ENCODE data around the gene BABAM2.
A peak's percentile ranks its signal among the peaks of the same experiment; 100 is the strongest.
"Not testable (repeated sequence)": the region's sequence is repeated elsewhere in the genome, so short reads cannot be mapped to it uniquely, and the experiment has no call there.

The BABAM2 gene

DNA sequence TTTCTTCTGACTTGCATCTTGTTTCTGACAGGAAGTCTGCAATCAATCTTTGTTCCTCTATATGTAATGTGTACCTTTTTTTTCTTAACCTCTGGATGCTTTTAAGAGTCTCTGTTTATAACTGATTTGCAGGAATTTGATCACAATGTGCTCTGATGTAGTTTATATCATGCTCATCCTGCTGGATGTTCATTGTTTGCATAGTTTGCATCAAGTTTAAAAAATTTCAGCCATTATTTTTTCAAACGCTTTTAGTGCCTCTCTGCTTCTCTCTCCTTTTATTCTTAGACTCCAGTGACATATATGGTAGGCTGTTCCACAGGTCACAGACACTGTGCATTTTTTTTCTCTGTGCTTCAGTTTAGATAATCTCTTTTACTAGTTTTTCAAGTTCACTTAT, 24.3 kb upstream of the BABAM2 start:
- no peaks in the 10 kb centered on the region for H3K27me3 Mint-ChIP-seq
- no peak for DNase-seq
- H3K27ac Mint-ChIP-seq: no peak overlapping the region
- no peaks in the 10 kb centered on the region for H3K4me1 Mint-ChIP-seq
- no peaks in the 10 kb centered on the region for H3K9me3 Mint-ChIP-seq
- no peak for ATAC-seq
- H3K4me3 Mint-ChIP-seq: no peak overlapping the region

- no peaks in the 10 kb centered on the region for H3K9me3 Mint-ChIP-seq
- H3K27me3 Mint-ChIP-seq: no peaks in the 10 kb centered on the region
- no peak for ATAC-seq
- no peaks in the 10 kb centered on the region for H3K4me1 Mint-ChIP-seq
- no peak for DNase-seq
- no peak overlapping the region for H3K27ac Mint-ChIP-seq
- no peak overlapping the region for H3K4me3 Mint-ChIP-seq
These were observed 20.8 kb upstream of the BABAM2 start for GRCh38 chr2:27869763-27870162.

- Mint-ChIP-seq H3K9me3 (peaks cover 2 to 4% of the 10 kb centered on the region in 2 donors), H3K4me1 (no peaks in the 10 kb centered on the region), H3K27me3 (no peaks in the 10 kb centered on the region), H3K27ac (no peak overlapping the region), H3K4me3 (no peak overlapping the region)
- DNase-seq: no peak
- no peak for ATAC-seq
These were observed 19.8 kb upstream of the BABAM2 start for GRCh38 chr2:27870724-27871123.

DNA sequence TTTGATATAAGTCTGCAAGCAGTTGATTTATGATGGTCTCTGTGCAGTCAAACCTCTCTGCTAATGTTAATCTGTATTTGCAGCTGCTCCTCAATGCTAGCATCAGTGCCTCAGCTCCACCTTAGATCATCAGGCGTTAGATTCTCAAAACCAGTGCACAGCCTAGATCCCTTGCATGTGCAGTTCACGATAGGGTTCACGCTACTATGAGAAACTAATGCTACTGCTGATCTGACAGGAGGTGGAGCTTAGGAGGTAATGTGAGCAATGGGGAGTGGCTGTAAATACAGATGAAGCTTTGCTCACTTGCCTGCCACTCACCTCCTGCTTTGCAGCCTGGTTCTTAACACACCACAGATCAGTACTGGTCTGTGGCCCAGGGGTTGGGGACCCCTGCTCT, 18.7 kb upstream of the BABAM2 start:
- Mint-ChIP-seq H3K4me1 (no peaks in the 10 kb centered on the region), H3K27me3 (no peaks in the 10 kb centered on the region), H3K27ac (no peak overlapping the region), H3K9me3 (peaks cover 4 to 8% of the 10 kb centered on the region in 2 donors), H3K4me3 (no peak overlapping the region)
- no peak for ATAC-seq
- no peak for DNase-seq

GRCh38 chr2:27873091-27873490, 17.4 kb upstream of the BABAM2 start:
- DNase-seq: no peak
- no peak overlapping the region for H3K27ac Mint-ChIP-seq
- no peak overlapping the region for H3K4me3 Mint-ChIP-seq
- ATAC-seq: no peak
- H3K4me1 Mint-ChIP-seq: no peaks in the 10 kb centered on the region
- H3K9me3 Mint-ChIP-seq: peaks cover 4 to 8% of the 10 kb centered on the region in 2 donors
- no peaks in the 10 kb centered on the region for H3K27me3 Mint-ChIP-seq

- H3K27ac Mint-ChIP-seq: no peak overlapping the region
- H3K27me3 Mint-ChIP-seq: no peaks in the 10 kb centered on the region
- DNase-seq: no peak
- no peak overlapping the region for H3K4me3 Mint-ChIP-seq
- H3K4me1 Mint-ChIP-seq: no peaks in the 10 kb centered on the region
- ATAC-seq: no peak
- H3K9me3 Mint-ChIP-seq: peaks cover 13 to 18% of the 10 kb centered on the region in 2 donors
These were observed 15.2 kb upstream of the BABAM2 start for GRCh38 chr2:27875089-27875881.

DNA sequence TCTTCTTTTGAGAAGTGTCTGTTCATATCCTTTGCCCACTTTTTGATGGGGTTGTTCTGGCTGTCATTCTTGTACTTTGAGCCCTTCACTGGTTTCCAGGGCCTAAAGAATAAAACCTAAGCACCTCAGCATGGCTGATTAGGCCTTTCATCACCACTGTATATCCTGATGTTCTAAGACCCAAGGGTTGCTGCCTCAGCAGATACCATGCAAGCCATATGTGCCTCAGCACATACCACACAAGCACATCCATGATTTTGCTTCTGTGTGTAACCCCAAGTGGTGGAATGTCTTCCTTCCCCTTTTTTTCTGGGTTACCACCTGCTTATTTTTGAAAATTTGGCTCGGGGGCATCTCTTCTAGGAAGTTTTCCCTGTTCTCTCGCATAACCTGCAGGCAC, 11.7 kb upstream of the BABAM2 start:
- Mint-ChIP-seq H3K9me3 (peaks cover 16 to 29% of the 10 kb centered on the region in 2 donors), H3K4me3 (no peak overlapping the region), H3K27ac (no peak overlapping the region), H3K27me3 (no peaks in the 10 kb centered on the region), H3K4me1 (no peaks in the 10 kb centered on the region)
- DNase-seq: no peak
- ATAC-seq: no peak

DNA sequence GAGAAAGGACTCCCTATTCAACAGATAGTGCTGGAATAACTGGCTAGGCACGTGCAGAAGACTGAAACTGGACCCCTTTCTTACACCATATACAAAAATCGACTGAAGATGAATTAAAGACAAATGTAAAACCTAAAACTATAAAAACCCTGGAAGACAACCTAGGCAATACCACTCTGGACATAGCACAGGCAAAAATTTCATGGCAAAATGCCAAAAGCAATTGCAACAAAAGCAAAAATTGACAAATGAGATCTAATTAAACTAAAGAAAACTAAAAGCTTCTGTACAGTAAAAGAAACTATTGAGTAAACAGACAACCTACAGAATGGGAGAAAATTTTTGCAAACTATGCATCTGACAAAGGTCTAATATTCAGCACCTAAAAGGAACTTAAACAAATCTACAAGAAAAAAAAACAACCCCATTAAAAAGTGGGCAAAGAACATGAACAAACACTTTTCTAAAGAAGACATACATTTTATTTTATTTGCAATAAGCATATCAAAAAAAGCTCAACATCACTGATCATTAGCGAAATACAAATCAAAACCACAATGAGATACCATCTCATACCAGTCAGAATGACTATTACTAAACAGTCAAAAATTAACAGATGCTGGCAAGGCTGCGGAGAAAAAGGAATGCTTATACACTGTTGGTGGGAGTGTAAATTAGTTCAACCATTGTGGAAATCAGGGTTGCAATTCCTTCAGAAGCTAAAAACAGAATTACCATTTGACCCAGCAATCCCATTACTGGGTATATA, 8.5 kb upstream of the BABAM2 start:
- not testable (repeated sequence) for H3K4me3 Mint-ChIP-seq, H3K27me3 Mint-ChIP-seq, ATAC-seq, H3K4me1 Mint-ChIP-seq, H3K27ac Mint-ChIP-seq, DNase-seq
- peaks cover 12 to 21% of the 10 kb centered on the region in 2 donors for H3K9me3 Mint-ChIP-seq

DNA sequence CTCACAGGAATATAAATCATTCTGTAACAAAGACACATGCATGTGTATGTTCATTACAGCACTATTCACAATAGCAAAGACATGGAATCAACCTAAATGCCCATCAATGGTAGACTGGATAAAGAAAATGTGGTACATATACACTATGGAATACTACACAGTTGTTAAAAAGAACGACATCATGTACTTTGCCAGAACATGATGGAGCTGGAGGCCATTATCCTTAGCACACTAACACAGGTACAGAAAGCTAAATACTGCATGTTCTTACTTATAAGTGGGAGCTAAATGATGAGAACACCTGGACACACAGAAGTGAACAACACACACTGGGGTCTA, 8.0 kb upstream of the BABAM2 start:
- H3K4me1 Mint-ChIP-seq, H3K4me3 Mint-ChIP-seq, ATAC-seq, H3K27ac Mint-ChIP-seq, DNase-seq, H3K27me3 Mint-ChIP-seq: not testable (repeated sequence)
- peaks cover 12 to 21% of the 10 kb centered on the region in 2 donors for H3K9me3 Mint-ChIP-seq

DNA sequence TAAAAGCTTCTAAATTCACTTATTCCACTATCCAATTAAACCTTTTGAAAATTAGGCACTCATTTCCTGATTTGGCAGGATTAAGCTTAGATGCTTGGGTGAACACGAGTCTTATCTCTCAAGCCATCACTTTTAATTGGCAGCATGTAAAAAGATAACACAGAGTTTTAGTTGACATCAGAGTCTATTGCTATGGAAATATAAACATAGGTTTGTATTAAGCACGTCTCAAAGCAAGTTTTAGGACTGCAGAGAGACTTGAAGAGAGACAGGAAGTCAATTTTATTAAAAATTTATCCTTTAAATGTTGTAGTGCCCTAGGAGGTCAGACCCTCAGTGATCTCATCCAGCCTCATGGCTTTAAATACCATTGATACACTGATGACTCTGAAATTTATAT, 5.9 kb upstream of the BABAM2 start:
- Mint-ChIP-seq H3K9me3 (peaks cover 6 to 18% of the 10 kb centered on the region in 2 donors), H3K27me3 (no peaks in the 10 kb centered on the region), H3K4me1 (peaks cover 15% of the 10 kb centered on the region), H3K4me3 (no peak overlapping the region), H3K27ac (peak overlapping the region in 1 of 2 donors; percentile 72)
- DNase-seq: no peak
- no peak for ATAC-seq

- no peak for ATAC-seq
- H3K9me3 Mint-ChIP-seq: peaks cover 4 to 12% of the 10 kb centered on the region in 2 donors
- peaks cover 19% of the 10 kb centered on the region for H3K4me1 Mint-ChIP-seq
- no peaks in the 10 kb centered on the region for H3K27me3 Mint-ChIP-seq
- DNase-seq: no peak
- no peak overlapping the region for H3K27ac Mint-ChIP-seq
- H3K4me3 Mint-ChIP-seq: no peak overlapping the region
These were observed 5.3 kb upstream of the BABAM2 start for GRCh38 chr2:27885234-27885633.

DNA sequence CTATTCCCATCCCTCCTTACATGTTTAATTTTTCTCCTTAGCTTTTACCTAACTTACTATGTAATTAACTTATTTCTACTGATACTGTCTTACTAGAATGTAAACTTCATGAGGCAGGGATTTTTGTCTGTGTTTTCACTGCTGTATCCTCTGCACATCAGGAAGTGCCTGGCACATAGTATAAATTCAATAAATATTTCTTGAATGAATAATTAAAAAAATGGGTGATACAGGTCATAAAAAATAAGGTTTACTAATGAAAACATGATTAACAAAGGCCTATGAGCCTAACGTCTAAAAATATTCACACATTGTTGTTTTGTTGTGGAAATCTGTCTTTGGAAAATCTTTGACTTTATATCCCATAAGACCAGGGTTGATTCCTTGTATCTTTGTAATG, 4.9 kb upstream of the BABAM2 start:
- H3K27me3 Mint-ChIP-seq: no peaks in the 10 kb centered on the region
- no peak overlapping the region for H3K4me3 Mint-ChIP-seq
- H3K4me1 Mint-ChIP-seq: peaks cover 19% of the 10 kb centered on the region

DNA sequence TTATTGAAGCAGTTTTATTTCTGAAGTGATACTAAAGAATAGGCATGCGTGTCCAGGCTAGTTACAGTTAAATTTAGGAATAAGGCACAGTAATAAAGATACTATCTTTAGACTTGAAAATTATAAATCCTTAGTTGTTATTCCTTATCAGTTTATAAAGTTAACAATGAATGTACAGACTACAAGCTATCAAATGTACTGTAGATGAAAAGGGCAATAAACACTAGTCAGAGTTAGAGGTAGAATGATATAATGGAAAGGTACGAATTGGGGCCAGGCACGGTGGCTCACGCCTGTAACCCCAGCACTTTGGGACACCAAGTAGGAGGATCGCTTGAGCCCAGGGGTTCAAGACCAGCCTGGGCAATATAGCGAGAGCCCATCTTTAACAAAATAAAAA, 4.2 kb upstream of the BABAM2 start:
- DNase-seq (no peak), ATAC-seq (no peak)
- Mint-ChIP-seq H3K4me3 (no peak overlapping the region), H3K9me3 (peaks cover 0 to 7% of the 10 kb centered on the region in 2 donors), H3K27ac (no peak overlapping the region), H3K4me1 (peaks cover 25% of the 10 kb centered on the region), H3K27me3 (no peaks in the 10 kb centered on the region)

More for the DNA sequence above, 4.9 kb upstream of the BABAM2 start:
- DNase-seq (no peak), ATAC-seq (no peak)
- peaks cover 0 to 7% of the 10 kb centered on the region in 2 donors for H3K9me3 Mint-ChIP-seq
- no peak overlapping the region for H3K27ac Mint-ChIP-seq

DNA sequence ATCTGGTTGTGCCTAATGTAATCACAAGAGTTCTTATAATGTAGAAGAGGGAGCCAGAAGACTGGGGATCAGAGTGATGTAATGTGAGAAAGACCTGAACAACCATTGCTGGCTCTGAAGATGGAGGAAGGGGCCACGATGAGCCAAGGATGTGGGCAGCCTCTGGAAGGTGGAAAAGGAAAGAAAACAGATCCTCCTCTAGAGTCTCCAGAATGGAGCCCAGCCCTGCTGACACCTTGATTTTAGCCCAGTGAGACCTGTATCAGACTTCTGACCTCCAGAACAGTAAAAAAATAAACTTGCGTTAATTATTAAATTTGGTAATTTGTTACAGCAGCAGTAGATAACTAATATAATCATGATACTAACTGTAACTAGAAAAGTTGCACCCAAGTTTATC, 3.4 kb upstream of the BABAM2 start:
- no peak for ATAC-seq
- H3K9me3 Mint-ChIP-seq: peaks cover 0 to under 1% of the 10 kb centered on the region in 2 donors
- no peak overlapping the region for H3K4me3 Mint-ChIP-seq
- peaks cover 33% of the 10 kb centered on the region for H3K4me1 Mint-ChIP-seq
- DNase-seq: no peak
- H3K27ac Mint-ChIP-seq: no peak overlapping the region
- H3K27me3 Mint-ChIP-seq: no peaks in the 10 kb centered on the region

DNA sequence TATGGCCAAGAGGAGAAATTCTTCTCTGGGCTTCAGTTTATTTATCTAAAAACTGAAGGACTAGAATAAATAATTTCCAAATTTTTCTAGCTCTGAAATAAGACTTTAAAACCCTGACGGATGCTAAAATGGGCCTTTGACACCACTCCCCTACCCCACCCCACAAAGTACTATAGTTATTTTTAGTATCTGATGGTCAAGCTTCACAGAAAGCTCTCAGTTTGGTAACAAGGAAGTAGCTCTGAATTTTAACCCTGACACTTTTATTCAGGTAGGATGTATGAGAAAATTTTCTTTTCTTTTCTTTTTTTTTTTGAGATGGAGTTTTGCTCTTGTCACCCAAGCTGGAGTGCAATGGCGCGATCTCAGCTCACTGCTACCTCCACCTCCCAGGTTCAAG, 2.7 kb upstream of the BABAM2 start:
- H3K9me3 Mint-ChIP-seq: no peaks in the 10 kb centered on the region
- no peak for DNase-seq
- H3K4me3 Mint-ChIP-seq: no peak overlapping the region
- H3K27ac Mint-ChIP-seq: no peak overlapping the region
- peaks cover 40% of the 10 kb centered on the region for H3K4me1 Mint-ChIP-seq
- no peak for ATAC-seq
- H3K27me3 Mint-ChIP-seq: no peaks in the 10 kb centered on the region

DNA sequence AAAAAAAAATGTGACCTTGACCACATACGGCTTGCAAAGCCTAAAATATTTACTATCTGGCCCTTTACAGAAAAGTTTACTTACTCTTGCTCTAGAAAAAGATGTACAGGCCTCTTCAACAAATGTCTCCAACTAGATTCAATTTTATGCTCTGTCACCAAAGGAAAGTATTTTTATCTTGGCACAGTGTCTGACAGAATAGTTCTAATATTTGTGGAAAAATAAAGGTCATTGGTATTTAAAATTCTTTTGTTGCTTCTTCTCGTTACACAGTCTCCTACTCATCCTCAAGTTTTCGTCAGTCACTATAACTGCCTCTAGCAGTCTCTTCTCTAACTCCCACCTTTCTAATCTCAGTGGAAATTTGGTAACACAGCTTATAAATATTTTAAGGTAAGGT, 1.7 kb upstream of the BABAM2 start:
- Mint-ChIP-seq H3K4me1 (peaks cover 49% of the 10 kb centered on the region), H3K27me3 (no peaks in the 10 kb centered on the region), H3K9me3 (no peaks in the 10 kb centered on the region), H3K4me3 (peak overlapping the region; percentile 13 to 18), H3K27ac (no peak overlapping the region)
- DNase-seq (no peak), ATAC-seq (no peak)

Data from stimulated activated naive CD8-positive, alpha-beta T cell treated with anti-CD3 and anti-CD28 coated beads, Interleukin-15, amount 100 ng/mL, for 72 hours (primary cell).